HepG2 (cell line): ENCODE results near the gene SLC50A1. TPM values are rescaled to one million over a fixed set of nuclear protein-coding genes. Genes with fewer than 3 reads are reported as not detected.

Source experiments
- ARNT2 ChIP-seq: sonication (generic); formaldehyde crosslinking; IDR thresholded peaks from 2 replicates; pipeline ENCODE4 v1.8.0; 2022; ENCODE audit warnings: mild to moderate bottlenecking, low read depth, missing genetic modification reagents, moderate library complexity
- ELF3 ChIP-seq: IDR thresholded peaks from 2 replicates; pipeline ENCODE4 v1.6.1; 2016; ENCODE audit warnings: missing genetic modification reagents, missing compliant biosample characterization
- HNRNPL ChIP-seq: fragments of 200-400 bp; formaldehyde crosslinking; IDR thresholded peaks from 2 replicates; pipeline ENCODE4 v1.6.1; 2017; ENCODE audit warnings: mild to moderate bottlenecking, low read depth, low read length
- IRF2 ChIP-seq: IDR thresholded peaks from 2 replicates; pipeline ENCODE4 v1.6.1; 2018; ENCODE audit warnings: missing genetic modification reagents, missing compliant biosample characterization
- KMT2A ChIP-seq: sonication (generic); formaldehyde crosslinking; IDR thresholded peaks from 2 replicates; pipeline ENCODE4 v1.4.0; 2020; ENCODE audit warnings: missing genetic modification reagents
- MED8 ChIP-seq: sonication (generic); formaldehyde crosslinking; IDR thresholded peaks from 2 replicates; pipeline ENCODE4 v1.8.1; 2023; ENCODE audit warnings: mild to moderate bottlenecking, missing genetic modification reagents; ENCODE audit not compliant: insufficient replicate concordance
- NFYC ChIP-seq: IDR thresholded peaks from 2 replicates; pipeline ENCODE4 v1.6.1; 2016; ENCODE audit warnings: missing genetic modification reagents, missing compliant biosample characterization
- PRDM4 ChIP-seq: sonication (generic); formaldehyde crosslinking; IDR thresholded peaks from 2 replicates; pipeline ENCODE4 v1.9.0; 2021; ENCODE audit warnings: missing genetic modification reagents, borderline replicate concordance
- SMARCE1 ChIP-seq: fragments of 450-650 bp; IDR thresholded peaks from 2 replicates; pipeline ENCODE4 v1.6.1; 2017; ENCODE audit warnings: borderline replicate concordance
- SNRNP70 ChIP-seq: fragments of 200-400 bp; formaldehyde crosslinking; IDR thresholded peaks from 2 replicates; pipeline ENCODE4 v1.6.1; 2017; ENCODE audit warnings: mild to moderate bottlenecking, low read depth, low read length, moderate library complexity
- ZNF326 ChIP-seq: sonication (generic); formaldehyde crosslinking; IDR thresholded peaks from 2 replicates; pipeline ENCODE4 v1.4.0; 2020; ENCODE audit warnings: missing genetic modification reagents, borderline replicate concordance
- ZNF431 ChIP-seq: sonication (generic); formaldehyde crosslinking; IDR thresholded peaks from 2 replicates; pipeline ENCODE4 v1.9.0; 2022; ENCODE audit warnings: missing genetic modification reagents, low read depth, mild to moderate bottlenecking, borderline replicate concordance
- ZSCAN31 ChIP-seq: sonication (generic); formaldehyde crosslinking; IDR thresholded peaks from 2 replicates; pipeline ENCODE4 v1.5.0; 2020; ENCODE audit warnings: low read depth, mild to moderate bottlenecking, missing genetic modification reagents
- polyA plus RNA-seq, 8 experiments: library from polyadenylated mRNA; depleted of rRNA in 3 of 8; stranded (reverse) in 7 of 8; unstranded in 1 of 8; fragments of >200 nt; fragmentation: Illumina TruSeq in 4 of 8; extraction: Trizol in 4 of 8; gene quantifications; 2 replicates each; pipeline versions ENCODE4 v1.2.1 to v1.2.3, GENCODE V29; 2011 to 2016; ENCODE audit warnings: low read depth in 4 of 8, missing spikeins in 1 of 8, mixed read lengths in 1 of 8; ENCODE audit not compliant: insufficient read depth in 1 of 8
- total RNA-seq, 5 experiments: library from RNA; depleted of rRNA; stranded (reverse); fragments of >200 nt; fragmentation: Illumina TruSeq; extraction: Trizol; gene quantifications; 2 replicates each; pipeline ENCODE4 v1.2.3, GENCODE V29; 2016; ENCODE audit warnings: low read depth in 1 of 5
- TF ChIP-seq, protein P1 (sequence below): sonication (generic); formaldehyde crosslinking; IDR thresholded peaks from 2 replicates; pipeline ENCODE4 v1.4.0; 2020; ENCODE audit warnings: missing genetic modification reagents, borderline replicate concordance
- TF ChIP-seq, protein P2 (sequence below): fragments of 450-650 bp; IDR thresholded peaks from 2 replicates; pipeline ENCODE4 v1.6.1; 2017
- TF ChIP-seq, protein P3 (sequence below): sonication (generic); formaldehyde crosslinking; IDR thresholded peaks from 2 replicates; pipeline ENCODE4 v1.4.0; 2020; ENCODE audit warnings: missing genetic modification reagents, borderline replicate concordance

SLC50A1 gene
- total and polyA plus RNA-seq, 2 of the 13 experiments (the other 11 are each of a cell fraction or from before 2014, with no cell fraction given): 22.5 to 46.8 TPM

DNA sequence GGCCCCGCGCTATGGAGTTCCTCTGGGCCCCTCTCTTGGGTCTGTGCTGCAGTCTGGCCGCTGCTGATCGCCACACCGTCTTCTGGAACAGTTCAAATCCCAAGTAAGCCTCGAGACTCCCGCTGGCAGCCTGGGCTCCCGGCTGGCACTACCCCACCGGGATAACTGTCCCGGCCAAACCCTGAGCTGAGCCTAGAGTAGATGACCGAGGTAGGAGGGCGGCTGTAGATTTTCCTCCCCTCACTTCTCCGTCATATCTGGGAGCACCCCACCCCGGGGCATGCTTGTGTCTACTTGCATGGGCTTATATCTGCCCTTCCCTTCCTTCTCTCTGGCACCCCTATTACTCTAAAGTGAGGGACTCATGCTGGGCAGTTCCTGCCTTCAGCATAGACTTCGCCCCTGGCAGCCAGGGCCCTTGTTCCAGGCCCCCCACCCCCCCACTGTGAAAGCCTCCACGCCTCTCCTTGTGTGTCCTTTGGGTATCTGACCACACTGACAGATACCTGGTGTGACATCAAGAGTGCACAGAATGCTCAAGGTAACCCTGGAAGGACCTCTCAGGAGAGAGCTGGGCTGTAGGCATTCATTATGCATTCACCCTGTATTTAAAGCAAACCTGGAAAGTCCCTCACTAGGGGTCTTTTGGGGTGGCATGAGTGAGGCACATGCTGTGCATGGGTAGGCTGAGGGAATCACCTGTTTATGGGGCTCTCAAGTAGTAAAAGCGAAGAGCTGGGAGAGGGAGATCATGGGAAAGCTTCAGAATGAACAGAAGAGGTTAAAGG is 7.5 kb upstream of the SLC50A1 start (continued):
- TF ChIP-seq PRDM4 (CRISPR knock-in tag): no peak
- TF ChIP-seq, protein P1, sequence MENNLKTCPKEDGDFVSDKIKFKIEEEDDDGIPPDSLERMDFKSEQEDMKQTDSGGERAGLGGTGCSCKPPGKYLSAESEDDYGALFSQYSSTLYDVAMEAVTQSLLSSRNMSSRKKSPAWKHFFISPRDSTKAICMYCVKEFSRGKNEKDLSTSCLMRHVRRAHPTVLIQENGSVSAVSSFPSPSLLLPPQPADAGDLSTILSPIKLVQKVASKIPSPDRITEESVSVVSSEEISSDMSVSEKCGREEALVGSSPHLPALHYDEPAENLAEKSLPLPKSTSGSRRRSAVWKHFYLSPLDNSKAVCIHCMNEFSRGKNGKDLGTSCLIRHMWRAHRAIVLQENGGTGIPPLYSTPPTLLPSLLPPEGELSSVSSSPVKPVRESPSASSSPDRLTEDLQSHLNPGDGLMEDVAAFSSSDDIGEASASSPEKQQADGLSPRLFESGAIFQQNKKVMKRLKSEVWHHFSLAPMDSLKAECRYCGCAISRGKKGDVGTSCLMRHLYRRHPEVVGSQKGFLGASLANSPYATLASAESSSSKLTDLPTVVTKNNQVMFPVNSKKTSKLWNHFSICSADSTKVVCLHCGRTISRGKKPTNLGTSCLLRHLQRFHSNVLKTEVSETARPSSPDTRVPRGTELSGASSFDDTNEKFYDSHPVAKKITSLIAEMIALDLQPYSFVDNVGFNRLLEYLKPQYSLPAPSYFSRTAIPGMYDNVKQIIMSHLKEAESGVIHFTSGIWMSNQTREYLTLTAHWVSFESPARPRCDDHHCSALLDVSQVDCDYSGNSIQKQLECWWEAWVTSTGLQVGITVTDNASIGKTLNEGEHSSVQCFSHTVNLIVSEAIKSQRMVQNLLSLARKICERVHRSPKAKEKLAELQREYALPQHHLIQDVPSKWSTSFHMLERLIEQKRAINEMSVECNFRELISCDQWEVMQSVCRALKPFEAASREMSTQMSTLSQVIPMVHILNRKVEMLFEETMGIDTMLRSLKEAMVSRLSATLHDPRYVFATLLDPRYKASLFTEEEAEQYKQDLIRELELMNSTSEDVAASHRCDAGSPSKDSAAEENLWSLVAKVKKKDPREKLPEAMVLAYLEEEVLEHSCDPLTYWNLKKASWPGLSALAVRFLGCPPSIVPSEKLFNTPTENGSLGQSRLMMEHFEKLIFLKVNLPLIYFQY (CRISPR knock-in tag): no peak; the same call in 1 of the 2 replicates
- TF ChIP-seq ZSCAN31 (CRISPR knock-in tag): 0 out of 2 replicates have a peak, but pooled peaks have one; percentile 2
- no peak for TF ChIP-seq IRF2 (CRISPR knock-in tag)
- peak; percentile 51; the same call in 1 of the 2 replicates for TF ChIP-seq ZNF431 (CRISPR knock-in tag)
- no peak for TF ChIP-seq KMT2A (CRISPR knock-in tag)
- TF ChIP-seq ELF3: no peak
- TF ChIP-seq NFYC (CRISPR knock-in tag): no peak
- TF ChIP-seq, protein P2, sequence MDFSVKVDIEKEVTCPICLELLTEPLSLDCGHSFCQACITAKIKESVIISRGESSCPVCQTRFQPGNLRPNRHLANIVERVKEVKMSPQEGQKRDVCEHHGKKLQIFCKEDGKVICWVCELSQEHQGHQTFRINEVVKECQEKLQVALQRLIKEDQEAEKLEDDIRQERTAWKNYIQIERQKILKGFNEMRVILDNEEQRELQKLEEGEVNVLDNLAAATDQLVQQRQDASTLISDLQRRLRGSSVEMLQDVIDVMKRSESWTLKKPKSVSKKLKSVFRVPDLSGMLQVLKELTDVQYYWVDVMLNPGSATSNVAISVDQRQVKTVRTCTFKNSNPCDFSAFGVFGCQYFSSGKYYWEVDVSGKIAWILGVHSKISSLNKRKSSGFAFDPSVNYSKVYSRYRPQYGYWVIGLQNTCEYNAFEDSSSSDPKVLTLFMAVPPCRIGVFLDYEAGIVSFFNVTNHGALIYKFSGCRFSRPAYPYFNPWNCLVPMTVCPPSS: no peak
- TF ChIP-seq, protein P3, sequence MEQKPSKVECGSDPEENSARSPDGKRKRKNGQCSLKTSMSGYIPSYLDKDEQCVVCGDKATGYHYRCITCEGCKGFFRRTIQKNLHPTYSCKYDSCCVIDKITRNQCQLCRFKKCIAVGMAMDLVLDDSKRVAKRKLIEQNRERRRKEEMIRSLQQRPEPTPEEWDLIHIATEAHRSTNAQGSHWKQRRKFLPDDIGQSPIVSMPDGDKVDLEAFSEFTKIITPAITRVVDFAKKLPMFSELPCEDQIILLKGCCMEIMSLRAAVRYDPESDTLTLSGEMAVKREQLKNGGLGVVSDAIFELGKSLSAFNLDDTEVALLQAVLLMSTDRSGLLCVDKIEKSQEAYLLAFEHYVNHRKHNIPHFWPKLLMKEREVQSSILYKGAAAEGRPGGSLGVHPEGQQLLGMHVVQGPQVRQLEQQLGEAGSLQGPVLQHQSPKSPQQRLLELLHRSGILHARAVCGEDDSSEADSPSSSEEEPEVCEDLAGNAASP (CRISPR knock-in tag): no peak
- TF ChIP-seq ZNF326 (CRISPR knock-in tag): no peak
- TF ChIP-seq ARNT2: peak; percentile 56
- TF ChIP-seq MED8 (CRISPR knock-in tag): peak; percentile 25
- TF ChIP-seq HNRNPL: no peak
- no peak for TF ChIP-seq SMARCE1
- no peak for TF ChIP-seq SNRNP70
